GM18951 (cell line): Measurements from ENCODE around the gene ALPL.
"Not testable (repeated sequence)": the region's sequence is repeated elsewhere in the genome, so short reads cannot be mapped to it uniquely, and the experiment has no call there.

Experiments used
- POLR2A ChIP-seq: IDR thresholded peaks from 4 replicates; pipeline ENCODE4 v1.6.1; 2011; ENCODE audit warnings: mild to moderate bottlenecking; ENCODE audit not compliant: insufficient read length, insufficient read depth; ENCODE audit errors: extremely low read depth
- in situ Hi-C: fragments of 300-500 bp; cut with MboI; formaldehyde crosslinking; loops from one replicate; pipeline ENCODE4 v1.12.0; 2022; ENCODE audit warnings: low sequenced_read_pairs, mixed read lengths, inconsistent platforms; ENCODE audit not compliant: unreplicated experiment

ALPL gene

DNA sequence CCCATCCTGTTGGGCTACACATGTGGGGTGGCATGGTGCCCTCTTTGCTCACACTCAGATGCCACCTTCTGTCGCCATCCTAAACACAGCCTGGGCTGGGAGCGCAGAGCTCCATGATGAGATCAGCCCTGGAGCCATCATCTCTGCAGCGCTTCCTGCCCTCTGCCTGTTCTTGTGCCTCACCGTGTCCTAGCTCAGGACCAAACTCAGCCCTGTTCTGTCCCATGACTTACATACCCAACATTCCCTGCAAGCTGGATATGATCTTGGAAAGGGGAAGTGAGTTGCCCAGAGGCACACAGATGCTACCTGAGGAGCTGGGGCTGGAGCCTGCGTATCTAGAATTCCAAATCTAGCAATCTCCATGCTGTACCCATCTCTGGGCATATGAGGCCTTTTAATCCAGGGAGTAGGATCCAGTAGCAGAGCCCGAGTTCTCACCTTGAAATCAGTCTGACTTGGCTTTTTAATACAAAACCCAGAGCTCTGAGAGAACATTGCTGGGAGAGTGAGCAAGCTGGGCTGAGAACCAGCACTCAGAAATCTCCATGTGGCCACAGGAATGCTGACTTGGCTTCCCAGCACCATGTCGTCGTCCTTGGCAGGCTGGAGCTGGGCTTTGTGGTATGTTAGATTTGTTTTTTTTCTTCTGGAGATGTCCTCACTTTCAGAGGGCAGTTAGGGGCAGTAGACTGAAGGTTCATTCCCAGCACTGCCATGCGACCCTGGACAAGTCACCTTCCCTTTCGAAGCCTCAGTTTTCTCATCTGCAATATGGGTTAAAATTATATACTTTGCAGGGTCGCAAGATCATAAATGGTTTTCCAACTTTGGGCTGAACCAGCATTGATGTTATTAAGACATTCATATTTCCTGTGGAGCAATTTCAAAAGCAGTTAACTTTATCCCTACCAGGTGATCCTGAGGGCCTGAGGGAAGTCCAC, 2.6 kb downstream of the ALPL start:
- TF ChIP-seq POLR2A, result no peak
- in situ Hi-C loops, result no loop called here

DNA sequence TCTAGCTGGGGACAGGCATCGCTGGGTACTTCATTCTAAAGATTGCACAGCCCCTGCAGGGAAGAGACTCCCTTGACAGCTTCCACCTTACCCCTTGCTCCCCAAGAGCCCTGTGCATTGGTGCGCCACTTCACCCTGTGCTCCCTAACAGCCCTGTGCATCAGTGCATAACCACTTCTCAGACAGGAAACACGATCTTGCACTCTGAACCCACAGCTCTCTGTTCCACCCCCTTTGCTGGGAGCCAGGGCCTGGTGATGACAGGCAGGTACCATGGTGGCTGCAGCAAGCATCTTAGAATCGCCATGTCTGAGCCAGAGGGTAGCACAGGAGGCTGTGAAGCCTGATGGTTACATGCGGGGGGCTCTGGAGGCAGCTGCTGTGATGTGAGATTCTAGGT, 5.0 kb downstream of the ALPL start:
- no peak for TF ChIP-seq POLR2A
- in situ Hi-C loops, result no loop called here

DNA sequence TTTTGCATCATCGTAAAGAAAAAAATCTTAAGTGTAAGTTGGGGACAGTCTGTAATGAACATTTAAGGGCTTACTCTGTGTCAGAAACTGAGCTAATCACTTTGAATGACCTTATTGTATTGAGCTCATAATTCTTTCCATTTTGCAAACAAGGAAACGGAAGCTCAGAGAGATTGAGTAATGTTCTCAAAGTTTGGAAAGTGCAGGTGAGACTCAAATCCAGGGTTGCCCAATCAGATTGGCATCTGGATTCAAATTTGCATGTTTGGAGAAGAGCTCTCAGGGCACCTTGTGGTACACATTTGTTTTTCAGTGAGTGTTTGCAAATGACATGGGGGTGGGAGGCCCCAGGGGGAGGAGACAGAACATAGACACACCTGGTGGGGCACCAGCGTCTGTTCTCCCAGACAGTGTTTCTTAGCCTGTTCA, 8.0 kb downstream of the ALPL start:
- no peak for TF ChIP-seq POLR2A
- in situ Hi-C loops, result no loop called here

DNA sequence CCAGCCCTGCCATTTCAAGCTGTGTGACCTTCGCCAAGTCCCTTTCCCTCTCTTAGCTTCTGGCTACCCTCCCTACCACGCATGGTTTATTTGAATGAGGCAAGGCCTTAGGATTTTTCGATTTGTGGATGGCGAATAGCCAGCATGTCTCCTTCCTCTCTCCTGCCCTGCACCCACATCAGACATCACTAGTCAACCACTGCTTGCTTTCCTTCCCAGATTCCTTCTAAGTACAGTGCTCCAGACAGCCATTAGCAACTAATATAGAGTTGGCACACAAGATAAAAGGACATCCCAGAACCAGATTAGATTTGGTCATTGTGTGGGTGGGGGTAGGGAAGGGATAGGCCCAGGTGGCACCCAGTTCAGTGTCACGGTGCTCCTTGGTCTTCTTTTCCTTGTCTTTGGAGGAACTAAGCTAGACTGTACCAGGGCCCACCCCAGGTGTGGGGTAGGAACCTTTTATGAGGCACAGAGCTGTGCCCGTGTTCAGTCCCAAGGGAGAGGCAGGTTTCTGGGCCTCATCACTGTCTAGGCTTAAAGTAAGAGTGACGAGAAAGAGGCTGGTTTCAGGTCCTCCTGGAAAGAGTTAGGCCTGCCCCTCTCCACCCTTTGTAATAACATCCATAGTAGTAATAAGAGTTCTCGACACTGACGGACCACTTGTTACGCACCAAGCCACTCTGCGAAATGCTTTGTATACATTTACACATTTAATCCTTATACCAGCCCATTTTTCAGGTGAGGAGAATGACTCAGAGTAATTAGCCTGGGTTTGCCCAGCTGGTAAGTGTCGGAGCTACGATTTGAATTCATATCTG, 8.6 kb downstream of the ALPL start:
- in situ Hi-C loops, result no loop called here
- no peak for TF ChIP-seq POLR2A

DNA sequence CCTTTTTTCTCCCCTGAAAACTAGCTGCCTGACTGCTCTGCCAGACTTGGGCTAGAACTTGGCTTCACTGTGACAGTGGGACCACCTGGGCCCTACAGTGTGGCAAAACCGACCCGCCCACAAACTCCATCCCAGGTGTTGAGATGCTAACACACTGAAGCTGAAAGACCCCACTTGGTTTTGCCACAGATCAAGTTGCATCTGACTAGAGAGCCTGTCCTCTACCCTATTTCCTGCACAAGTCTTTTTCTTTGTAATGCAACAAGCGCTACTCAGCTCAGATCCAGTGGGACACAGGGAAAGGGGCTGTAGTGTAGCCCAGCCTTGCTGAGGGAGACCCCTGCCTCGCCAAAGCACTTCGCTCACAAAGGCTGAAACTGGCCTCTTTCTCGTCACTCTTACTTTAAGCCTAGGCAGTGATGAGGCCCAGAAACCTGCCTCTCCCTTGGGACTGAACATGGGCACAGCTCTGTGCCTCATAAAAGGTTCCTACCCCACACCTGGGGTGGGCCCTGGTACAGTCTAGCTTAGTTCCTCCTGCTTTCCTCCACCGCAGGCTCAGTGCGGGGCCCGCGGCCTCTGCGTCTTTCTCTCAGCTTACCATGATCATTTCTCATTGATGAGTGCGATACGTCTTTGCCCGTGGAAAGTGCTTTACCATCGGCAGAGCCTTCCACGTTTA, 9.7 kb downstream of the ALPL start:
- TF ChIP-seq POLR2A, result no peak
- in situ Hi-C loops, result no loop called here

DNA sequence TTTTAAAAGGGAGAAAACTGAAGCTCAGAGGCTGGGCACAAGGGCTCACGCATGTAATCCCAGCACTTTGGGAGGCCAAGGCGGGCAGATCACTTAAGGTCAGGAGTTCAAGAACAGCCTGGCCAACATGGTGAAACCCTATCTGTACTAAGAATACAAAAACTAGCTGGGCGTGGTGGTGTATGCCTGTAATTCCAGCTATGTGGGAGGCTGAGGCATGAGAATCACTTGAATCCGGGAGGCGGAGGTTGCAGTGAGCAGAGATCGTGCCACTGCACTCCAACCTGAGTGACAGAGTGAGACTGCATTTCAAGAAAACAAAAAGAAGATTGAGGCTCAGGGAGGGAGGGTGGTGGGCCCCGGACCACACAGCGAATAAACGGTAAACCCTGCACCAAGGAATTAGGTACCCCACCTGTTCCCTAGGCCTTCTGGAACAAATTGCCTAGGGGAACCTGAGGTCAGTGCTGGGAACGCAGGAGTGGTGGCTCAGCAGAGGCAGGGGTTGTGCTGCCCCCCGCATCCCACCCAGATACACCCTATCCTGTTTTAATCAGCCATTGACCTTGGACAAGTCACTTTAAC, 10.4 kb downstream of the ALPL start:
- in situ Hi-C loops, result not testable (repeated sequence)

DNA sequence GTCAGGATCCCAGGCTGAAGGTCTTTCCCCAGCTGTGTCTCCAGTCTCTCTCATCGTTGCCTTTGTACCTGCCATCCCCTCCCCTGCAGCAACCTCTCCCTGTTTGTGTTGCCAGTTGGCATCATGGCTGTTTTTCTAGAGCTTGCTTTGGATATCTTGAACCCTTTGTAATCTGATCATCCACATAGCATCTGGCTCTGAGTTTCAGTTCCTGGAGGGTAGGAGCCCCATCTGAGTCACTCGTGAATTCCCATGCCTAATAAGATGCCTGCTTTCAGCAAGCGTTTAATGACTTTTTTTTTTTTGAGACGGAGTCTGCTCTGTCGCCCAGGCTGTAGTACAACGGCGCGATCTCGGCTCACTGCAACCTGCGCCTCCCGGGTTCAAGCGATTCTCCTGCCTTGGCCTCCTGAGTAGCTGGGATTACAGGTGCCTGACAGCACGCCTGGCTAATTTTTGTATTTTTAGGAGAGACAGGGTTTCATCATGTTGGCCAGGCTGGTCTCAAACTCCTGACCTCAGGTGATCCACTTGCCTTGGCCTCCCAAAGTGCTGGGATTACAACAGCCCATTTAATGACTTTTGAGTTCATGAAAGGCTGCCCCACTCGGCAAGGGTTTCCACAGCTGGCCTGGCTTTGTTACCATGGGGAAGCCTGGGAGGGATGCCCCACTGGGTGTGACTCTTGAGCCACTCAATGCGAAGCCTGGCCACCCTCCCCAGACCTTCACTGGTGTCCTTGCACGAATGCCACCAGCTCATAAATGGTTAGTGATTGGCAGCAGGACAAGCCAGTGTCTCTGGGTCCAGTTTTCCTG, 11.9 kb downstream of the ALPL start:
- in situ Hi-C loops, result no loop called here

DNA sequence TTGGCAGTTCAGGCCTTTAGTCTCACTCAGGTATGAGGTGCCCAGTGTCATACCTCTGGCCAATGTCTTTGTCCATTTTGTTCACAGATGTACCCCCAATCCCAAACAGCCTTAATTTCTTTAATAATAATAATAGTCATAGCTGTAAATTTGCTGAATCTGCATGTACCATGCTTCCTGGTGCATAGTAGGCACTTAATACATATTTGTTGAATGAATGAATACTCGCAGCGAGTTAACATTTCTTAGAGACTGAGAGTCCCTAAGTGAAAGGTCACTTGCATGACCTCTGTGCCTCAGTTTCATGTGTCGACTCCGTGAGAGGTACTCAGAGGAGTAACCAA, 12.5 kb downstream of the ALPL start:
- TF ChIP-seq POLR2A, result no peak
- in situ Hi-C loops, result no loop called here

More for the DNA sequence above, 11.9 kb downstream of the ALPL start:
- TF ChIP-seq POLR2A, result no peak

DNA sequence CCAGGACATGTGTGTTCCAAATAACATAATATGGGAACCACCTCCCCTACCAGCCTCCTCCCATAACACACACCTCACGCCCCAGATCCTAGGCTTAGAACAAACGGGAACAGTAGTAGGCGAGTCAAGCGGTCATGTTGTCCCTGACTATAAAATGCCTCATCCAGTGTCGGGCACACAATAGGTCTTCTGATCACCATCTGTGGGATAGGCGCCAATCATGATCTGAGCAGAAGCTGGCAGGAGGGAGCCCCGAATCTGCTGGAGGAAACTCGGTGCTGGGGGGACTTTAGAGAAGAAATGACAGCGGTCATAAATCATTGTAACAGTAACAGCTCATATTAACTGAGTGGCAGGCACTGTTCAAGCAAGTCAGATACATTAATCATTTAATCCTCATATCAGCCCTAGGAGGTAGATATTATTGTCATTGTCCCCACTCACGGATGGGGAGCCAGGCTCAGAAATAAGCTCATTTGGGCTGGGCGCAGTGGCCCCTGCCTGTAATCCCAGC, 13.4 kb downstream of the ALPL start:
- in situ Hi-C loops, result no loop called here
- TF ChIP-seq POLR2A, result no peak

DNA sequence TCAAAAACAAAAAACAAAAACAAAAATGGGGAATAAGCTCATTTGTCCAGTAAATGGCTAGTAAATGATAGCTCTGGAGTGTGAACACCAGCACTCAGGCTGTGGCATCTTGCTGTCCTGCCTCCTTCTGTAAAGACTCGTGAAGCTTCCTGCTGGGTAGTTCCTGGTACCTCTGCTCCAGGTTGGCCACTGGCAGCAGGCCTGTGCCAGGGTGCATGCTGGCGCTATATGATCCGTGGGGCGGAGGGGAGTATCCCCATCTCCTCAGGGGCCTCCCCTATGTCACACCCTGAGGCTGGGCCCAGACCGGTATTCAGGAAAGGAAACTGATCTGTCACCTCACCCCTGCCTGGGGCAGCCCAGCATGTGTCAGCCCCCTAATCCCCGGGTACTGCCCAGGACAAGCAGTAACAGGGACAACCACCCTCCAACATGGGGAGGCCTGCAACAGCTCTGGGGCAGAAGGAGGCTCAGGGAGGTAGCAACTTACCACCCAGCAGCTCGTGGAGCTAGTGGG, 14.1 kb downstream of the ALPL start:
- in situ Hi-C loops, result no loop called here
- no peak for TF ChIP-seq POLR2A

DNA sequence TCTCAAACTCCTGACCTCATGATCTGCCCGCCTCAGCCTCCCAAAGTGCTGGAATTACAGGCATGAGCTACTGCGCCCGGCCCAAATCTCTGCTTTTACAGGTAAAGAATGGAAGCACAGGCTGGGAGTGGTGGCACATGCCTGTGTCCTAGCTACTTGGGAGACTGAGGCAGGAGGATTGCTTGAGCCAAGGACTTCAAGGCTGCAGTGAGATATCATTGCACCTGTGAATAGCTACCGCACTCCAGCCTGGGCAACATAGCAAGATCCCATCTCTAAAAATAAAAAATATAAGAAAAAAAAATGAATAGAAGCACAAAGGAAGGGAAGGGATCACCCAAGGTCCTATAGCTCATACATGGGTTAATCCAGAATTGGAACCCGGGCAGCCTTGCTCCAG, 15.0 kb downstream of the ALPL start:
- in situ Hi-C loops, result no loop called here
- no peak for TF ChIP-seq POLR2A

DNA sequence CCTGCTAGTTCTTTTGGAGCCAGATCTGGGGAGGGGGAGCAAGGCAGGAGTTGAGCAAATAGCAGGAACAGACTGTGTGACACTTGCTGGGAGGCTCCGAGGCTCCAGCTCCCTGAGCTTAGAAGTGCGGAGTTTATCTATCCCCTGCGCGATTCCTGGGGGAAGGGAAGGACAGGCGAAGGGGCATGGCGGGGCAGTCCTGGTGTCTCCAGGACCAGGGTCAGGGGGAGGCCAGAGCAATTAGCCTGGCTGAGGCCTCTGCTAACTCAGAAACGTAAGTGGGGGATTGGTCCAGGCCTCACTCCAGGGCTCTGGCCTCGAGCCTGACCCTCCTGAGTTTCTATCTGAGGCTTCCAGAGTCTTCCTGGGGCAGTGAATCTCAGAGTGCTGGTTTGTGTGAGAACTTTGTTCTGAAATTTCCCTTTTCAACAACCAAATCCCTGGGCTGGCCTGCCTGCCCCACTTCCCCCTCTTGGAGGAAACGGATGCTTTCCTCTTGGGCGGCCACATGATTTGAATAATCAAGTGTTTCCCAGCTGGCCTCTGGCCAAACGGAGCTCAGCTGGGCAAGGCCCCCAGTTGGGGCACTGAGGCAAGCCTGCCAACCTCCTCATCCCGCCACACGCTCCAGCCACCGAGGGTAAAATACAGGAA, 15.6 kb downstream of the ALPL start:
- in situ Hi-C loops, result no loop called here
- no peak for TF ChIP-seq POLR2A

DNA sequence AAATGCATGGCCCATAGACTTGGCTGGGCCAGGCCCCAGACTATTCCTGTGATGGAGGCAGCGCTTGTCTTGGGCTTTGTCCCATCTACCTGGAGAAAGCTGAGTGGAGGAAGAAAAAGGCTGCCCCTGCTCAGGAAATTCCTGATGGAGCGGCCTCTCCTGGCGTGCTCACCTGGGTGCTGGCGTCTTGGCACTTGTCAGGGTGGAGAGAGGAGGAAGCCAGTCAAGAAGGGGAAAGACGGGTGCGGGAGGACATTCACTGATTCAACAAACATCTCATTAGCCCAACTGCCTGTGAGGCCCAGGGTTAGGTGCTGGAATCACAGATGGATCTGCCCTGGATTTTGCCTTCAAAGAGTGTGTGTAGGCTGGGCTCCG, 16.1 kb downstream of the ALPL start:
- in situ Hi-C loops, result no loop called here
- TF ChIP-seq POLR2A, result no peak
